ENCODE results near the gene GHR.

The GHR gene

DNA sequence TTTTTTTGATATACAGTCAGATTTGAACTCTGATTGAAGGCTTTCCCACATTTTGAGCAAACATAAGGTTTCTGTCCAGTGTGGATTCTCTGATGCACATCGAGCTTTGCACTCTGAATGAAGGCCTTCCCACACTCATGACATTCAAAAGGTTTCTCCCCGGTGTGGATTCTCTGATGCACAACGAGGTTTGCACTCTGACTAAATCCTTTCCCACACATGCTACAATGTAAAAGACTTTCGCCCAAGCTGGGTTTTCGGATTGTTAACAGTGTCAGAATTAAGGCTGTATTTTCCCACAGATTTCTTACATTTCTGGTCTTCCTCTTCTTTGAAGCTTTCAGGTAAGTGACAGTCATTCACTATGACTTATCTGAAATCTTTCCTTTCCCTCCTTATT is 44.3 kb downstream of the GHR start:
- no peak for DNase-seq

DNA sequence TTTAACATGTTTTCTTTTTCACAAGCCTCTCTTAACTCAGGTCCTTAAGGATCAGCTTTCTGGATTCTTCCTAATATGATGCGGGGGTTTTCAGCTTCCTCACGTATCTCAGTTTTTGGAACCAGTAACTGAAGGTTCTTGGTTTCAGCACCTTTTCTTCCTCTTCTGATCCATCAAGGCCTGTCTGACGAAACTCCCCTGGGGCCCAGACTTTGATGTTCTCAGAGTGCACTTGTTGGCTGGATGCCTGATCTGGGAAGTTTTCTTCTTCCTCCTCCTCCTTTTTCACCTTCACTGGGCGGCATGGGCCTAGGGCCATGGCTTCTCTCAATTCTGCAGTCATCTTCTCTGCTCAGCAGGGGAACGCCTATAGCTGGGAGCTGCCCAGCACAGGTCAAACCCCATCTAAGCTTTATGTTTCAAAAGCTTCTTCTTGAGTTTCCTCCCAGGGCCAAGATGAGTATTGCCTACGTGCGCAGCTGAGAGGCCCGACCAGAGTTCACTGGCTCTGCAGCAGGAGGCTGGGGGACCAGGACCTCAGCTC is 44.8 kb downstream of the GHR start:
- DNase-seq: no peak

DNA sequence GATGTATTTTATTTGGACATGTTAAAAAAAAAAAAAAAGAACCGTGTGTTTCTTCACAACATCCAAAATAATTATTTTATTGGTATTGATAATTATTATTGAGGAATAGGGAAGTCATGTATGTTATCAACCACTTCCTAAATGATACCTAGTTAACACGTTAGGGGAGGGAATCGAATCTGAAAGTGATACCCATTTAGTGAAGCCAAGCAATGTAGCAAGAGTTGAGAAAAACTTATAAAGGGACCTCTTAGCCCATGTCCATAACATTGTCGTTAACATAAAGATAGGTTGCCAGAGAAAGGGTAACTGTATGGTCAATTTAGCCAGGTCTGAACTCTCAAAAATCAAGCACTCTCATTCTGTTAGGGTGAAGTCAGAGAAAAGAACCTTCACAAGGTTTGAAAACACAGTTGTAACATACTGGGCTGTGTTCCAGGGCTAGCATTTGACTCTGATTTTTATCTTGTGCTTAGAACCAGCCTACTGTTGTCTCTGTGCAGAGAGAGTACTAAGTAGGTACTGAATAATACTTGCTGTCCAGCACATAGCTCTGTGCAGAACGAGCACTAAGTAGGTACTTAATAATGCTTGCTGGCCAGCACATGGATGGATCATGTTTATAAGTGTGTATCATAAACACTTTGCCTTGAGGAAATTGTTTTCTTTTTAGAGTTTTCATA is 60.4 kb downstream of the GHR start:
- no peak for DNase-seq

DNA sequence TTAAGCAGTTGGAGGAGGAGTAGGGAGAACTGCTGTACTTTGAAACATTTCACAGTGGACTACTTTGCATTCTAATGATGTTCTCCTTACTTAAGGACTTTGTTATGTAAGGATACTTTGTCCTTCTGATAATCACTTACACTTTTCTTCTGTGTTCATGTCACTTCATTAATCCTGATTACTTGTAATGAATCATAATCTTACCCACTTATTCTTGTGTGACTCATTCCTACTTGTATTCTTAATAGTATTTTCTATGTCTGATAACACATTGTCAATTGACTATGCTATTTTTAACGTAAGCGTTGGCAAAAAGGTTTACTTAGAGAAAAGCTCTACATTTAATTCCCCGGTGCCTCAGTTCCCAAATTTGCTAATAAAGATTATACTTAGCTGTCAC is 63.8 kb downstream of the GHR start:
- DNase-seq: no peak

DNA sequence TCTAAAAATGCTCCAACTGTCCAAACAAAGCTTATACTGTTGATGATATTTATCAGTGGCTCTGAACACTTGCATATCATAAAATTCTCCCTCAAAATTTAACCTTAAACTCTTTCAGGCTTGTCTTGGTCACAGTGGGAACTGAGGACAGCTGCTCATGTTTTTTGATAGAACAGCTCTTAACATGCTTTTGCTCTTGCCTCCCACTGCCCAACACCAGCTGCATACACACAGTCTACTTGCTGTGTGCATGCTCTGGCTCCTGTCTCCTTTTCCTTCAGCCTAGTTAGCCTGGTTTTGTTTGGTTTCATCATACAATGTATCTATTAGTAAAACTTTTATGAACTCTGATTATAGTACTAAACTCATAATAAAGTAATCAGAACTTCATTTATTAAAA is 64.6 kb downstream of the GHR start:
- DNase-seq: no peak

DNA sequence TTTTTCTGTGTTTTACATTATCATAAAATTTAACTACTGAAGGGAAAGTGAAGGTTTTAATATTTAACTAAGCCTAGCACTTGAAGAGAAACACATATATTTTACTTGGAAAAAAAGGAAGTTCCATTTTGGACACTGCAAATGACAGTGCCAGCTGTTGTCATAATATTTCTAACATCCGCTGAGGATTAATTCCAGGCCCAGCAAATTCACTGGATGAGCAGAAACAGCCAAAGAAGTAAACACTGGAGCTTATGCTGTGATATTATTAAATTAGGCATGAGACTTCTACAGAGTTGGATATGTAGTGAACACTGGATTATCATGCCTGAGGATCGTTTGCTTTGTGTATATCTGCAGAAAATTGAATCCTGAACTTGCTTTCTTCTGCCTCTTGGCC is 67.6 kb downstream of the GHR start:
- no peak for DNase-seq

DNA sequence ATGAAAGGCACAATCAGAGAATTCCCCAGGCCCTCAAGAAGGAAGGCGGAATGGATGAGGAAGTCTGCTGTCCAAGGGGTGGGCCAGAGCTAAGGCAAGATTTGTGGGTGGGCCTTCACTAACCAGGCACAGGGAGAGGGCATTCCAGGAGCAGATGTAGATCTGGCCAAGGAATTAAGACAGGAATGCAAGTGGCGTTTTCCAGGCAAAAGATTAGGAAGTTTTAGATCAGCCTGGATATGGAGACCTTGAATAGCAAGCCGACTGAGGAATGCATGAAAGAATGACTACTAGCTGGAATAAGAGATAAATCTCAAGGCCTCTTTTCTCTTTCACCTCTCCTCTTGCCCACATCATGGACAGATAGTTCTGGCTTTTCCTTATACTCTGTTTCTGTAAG is 68.5 kb downstream of the GHR start:
- no peak for DNase-seq

DNA sequence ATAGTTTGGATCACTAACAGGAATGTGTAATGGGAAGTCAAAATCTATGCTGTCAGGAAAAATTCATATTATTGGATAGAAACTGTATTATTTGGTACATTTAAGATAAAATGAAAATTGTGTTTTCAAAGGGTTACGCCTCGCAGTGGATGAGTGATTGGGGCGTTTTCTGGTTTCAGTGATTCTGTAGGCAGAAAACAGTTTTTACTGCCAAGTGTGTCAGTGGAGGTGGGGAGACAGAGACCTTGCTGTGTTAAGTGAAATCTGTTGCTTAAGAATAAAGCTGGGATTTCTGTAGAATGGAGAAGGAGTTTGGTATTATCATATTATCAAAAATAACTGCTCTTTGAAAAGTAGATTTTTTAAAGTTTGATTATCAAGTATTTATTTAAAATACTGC is 69.7 kb downstream of the GHR start:
- no peak for DNase-seq

DNA sequence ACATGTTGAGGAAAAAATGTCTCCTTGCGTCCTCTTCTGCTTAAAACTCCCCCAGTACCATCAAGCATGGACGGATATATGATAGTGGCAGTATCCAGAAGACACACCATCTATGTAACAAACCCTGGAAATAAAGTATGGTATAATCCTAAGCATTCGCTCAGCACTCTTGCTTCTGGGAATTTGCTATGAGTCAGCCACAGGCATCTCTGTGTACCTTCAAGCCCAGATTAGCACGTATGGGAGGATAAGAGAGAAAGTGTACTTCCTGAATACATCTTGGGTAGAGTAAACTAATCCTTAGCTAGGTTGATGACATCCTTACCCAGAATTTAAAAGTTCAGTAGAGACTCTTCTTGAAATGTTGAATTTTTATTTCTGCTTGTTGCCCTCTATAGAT is 71.2 kb downstream of the GHR start:
- no peak for DNase-seq

DNA sequence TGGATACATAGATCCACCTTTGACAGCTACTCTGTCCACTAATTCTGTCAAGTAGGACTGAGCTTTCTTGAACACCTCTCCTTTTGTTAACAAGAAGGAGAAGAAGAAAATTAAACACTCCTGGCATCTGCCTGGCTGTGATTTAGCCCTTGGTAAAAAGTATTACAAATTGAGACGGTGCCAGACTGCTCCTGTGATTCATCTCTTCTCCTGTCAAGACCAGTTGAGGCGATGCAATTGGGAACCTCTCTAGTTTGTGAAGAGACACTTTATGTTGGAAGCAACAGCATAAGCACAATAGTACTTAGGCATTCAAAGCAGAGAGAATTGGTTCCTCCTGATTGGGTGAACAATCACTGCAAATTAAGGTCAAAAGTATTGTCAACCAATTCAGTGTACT is 72.7 kb downstream of the GHR start:
- DNase-seq: no peak

DNA sequence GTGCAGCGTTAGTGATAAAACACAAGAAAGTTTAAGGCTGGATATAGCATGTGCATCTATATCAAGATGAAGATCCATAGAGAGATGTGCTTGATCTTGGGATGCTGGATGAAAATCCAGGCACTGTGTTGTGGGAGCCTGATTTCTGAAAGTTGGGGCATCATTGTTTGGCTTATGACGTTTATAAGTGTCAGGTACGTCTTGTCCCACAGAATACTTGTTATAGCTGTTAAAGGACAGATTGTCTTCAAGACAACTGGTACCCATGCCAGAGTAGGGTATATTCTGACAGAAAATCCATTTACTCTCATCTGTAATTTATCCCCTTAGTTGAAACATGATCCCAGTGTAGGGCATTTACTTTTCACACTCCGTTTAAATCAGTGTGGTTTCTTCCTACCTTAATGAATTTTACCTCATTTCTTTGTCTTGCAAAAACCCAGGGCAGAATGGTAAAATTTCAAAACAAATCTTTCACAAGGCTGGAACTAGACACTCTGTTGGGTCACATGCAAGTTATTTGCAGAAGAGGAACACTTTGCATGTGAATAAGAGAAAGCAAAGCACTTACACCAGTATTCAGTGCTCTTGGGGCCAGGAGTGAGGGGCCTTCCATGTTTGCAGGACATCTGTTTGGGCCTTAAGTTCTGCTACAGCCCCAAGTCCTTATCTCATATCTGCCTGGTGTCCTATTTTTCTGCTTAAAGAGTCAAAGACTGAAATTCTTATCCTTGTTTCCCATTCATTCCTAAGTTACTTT is 73.3 kb downstream of the GHR start:
- DNase-seq: no peak

DNA sequence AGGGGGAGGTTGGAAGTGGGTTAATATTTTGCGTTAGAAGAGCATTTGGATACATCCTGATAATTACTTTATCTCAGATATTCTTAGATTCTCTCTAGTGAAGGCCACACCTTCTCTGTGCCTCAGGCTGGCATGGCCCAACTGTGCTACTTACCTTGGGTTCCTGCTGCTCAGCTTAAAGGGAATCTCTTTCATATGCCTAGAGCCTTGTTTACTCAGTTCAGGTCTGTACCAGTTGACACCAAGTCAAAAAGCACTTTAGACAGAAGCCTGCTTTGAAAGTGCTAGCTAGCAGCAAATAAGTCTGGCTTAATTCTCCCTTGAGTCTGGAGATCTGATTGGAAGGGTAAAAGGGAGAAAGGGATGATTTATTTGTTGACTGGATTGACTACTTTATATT is 74.8 kb downstream of the GHR start:
- DNase-seq: no peak

DNA sequence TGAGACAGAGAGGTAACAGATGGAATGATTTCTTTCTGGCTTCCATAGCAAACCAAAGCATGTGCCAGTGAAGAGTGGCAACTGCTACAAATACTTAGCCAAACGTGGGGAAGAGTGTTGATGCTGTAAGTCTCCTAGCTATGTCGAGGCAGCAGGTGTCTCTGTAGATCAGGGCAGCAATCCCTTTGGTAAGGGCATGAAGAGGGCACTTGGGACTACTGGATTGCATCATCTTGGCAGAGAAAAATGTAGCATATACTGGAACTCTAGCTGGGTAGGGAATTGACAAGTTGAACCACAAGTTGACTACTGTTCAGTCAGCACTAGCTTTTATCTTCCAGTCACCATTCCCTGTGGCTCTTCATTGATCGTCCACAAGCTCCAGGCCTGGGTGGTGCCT is 75.8 kb downstream of the GHR start:
- no peak for DNase-seq

DNA sequence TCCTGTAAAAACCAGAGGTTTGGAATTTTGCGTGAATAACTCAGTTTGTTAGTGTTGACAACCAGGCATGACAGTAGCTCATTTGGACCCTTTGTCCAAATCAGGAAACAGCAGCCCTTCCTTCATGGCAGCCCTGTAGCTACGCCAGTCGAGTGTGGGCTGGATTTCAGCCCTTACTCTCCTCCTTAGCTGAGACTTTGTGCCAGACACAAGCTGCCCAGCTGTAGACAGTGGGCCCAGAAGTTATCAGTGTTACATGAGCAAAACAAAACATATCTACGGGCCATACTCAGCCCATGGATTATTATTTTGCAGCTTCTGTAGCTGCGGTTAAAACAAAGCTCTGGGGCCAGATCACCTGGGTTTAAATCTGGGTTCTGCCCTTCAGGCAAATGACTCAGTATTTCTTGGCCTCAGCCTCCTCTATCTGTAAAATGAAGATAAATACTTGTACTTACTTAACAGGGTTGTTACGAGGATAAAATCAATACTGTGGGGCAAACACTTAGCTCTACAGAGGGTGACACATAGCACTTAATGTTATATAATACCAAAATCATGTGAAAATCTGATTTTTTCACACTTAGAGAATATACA is 76.9 kb downstream of the GHR start:
- no peak for DNase-seq

DNA sequence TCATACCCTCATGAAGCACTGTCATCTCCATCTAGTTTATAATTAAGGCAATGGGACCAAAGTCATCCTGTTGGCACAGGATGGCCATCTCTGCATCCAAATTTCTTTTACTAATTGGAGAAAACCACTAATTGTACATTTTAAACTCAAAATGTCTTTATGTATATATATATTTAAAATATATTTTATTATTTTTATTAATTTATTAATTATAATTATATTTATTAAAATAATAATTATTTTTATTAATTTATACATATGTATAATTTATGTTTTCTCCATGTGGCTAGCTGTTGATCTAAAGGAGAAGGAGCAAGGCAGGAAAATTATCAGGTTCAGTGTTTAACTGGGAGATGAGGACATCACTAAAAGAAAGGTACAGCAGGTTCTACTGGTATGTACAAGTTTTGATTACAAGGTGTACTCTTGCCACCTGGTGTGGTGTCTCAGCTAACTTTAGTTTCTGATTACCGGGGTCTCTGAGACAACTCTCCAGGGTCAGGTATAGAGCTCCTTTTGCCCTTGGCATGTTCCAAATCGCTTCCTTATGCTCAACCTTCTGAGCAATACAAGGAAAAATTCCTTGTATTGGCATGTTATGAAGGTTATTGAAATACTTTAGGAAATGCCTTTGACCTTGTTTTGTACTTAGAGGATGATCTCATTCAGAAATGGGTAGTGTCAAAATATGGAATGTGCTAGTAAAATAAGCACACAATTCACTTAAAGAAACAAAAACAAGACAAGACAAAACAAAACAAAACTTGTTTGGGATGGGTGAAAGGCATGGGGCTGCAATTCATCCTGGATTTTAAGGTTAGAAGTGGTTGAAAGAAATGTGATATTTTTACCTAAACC is 79.6 kb downstream of the GHR start:
- no peak for DNase-seq

DNA sequence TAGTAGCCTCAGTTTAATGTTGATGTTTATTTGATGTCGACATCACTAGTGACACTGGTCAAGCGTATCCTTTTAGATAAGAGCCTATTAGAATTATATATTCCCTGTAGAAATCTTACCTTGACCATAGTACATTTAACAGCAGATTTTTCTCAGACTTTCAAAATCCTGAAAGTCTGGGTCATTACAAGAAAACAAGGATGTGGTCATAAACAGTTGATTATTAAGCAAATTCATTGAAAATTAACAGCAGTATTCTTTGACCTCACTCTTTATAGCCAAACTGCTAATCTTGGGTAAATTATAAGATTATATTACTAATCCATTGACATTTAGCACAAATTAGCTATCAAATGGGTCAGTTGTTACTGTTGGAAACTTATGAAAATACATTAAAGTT is 83.4 kb downstream of the GHR start:
- DNase-seq: no peak

DNA sequence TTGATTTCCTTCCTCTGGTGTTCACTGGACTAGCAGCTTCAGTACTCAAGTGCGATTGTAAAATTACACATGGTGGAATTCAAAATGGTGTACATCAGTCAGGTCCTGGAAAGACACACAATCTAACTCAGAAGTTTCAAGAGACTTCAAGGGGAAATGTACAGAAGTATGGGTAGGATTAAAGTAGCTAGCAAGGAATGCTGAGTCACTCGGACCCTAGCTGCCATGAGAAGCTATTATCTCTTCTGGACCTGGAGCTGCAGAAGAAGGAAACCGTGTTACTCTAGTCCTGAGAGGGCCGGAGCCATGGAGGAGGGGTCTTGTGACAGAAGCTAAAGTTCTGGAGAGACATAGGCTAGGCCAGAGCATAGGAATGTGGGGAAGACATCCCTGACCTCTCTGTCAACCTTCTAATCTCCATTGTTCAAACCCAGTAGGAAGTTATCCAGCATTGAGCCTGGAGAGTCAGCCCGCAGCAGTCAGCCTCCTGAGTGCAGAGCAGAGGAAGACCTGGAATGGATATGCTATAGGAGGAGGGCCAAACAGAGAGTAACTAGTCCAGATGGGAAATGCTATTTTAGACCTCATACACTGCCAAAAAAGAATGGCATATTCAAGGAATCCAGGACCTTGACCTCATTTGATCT is 84.3 kb downstream of the GHR start:
- no peak for DNase-seq

DNA sequence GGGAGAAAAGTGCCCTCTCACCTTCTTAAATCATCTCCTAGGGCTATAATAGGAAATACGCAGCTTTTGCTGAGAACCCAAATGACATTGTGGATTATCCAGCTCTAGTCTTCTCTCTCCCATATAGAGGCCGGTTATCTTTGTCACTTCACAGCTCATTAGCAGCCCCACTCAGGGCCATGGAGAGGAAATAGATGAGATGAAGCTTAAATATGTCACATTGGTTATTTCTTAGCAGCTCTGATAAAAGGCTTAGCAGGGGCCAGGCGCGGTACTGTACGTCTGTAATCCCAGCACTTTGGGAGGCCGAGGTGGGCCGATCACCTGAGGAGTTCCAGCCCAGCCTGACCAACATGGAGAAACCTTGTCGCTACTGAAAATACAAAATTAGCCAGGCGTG is 90.0 kb downstream of the GHR start:
- DNase-seq: no peak

DNA sequence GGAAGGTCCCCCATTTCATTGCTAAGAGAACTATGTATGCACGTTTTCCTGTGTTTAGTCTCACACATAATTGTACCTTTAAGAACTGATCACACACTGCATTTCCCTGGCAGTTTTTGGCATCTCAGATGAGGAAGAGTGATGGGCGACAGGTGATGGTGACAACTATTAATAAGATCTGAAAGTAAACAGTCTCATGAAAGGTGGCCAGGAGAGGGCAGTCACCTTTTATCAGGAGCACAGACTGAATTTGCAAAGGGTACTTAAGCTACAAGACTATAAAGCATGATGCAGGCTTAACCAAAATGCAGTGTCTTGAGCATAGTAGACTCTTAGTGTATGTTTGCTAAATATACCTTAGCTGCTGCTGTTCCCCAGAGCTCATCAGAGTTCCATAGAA is 91.5 kb downstream of the GHR start:
- DNase-seq: no peak

DNA sequence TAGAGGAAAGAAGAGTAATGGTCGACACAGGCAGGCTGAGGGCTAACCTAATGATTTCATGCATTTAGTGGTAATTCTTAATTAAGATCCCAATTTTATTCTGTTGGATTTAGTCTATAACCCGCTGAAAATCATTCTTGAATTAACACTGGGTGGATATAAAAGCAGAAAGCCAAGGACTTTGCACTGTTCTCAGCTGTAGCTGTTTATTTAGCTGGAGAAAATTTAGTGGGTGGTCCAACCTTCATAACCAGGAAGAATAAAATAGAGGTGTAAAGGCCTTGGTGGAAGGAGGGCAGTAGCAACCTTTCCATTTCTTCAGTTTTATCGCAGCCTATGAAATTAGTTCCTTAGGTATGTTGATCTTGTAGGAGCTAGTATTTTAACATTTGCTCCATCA is 92.3 kb downstream of the GHR start:
- DNase-seq: no peak

DNA sequence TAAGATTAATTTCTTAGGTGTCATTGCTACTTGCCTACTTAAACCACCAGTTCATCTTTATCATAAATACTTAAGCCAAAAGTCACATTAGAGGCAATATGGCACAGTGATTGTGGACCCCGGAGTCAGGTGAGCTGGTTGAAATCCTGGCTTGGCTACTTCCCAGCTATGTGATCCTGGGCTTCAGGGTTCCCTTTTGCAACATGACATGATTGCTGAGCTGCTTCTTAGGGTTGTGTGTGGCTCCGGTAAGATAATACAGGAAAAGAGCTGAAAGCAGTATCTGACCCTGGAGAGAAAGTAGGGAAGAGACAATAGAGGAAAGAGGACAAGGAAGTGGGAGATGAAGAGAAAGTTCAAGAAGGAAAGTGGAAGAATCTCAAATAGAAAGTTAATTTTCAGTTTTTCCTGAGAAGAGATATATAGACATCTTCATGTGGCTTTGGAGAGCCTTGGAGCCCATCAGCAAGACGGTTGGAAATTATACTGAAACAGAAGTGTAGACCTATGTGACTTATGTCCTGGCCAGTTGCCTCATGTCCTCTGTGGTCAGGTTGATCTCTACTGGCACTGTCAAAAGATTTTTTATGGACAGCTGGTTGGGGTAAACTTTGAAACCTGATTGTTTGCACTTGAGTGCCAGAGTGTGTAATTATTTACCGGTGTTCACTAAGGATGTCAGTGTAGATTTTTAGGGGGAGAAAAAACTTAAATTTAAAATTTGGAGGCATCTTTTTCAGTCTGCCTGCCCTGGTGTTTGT is 93.2 kb downstream of the GHR start:
- DNase-seq: no peak

DNA sequence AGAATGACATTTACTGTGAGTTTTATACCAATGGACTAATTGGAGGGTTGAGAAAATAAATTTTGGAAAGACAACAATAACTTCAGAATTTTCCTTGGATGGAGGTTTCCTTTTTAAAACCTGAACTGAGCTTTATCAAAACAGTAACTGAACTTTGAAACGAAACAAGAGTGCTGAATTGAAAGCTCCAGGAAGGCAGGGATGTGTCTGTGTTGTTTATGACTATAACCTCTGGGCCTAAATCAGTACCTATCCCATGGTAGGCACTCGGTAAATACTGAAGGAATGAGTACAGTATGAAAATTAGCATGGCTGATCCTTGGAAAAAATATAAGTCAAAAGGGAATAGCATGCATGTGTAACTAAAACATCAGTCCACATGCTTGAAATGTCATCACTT is 93.9 kb downstream of the GHR start:
- no peak for DNase-seq

Measured in NCI-H1105 (cell line).